NCI-H2107 treated with DMSO at 0.1 percent for 48 hours (cell line): ENCODE results near the gene DAAM2.

Experiments
- DNase-seq: peaks from one replicate; lab custom pipeline; 2025; ENCODE audit not compliant: unreplicated experiment; lab: John Stamatoyannopoulos, UW

DAAM2 gene

GRCh38 chr6:39925191-39925930 lies 133.2 kb downstream of the DAAM2 start:
- DNase-seq: no peak

- no peak for DNase-seq
These were observed 133.7 kb downstream of the DAAM2 start for GRCh38 chr6:39925931-39926290.

- DNase-seq: no peak
These were observed 134.5 kb downstream of the DAAM2 start for GRCh38 chr6:39926668-39927067.

GRCh38 chr6:39927159-39927558 lies 135.0 kb downstream of the DAAM2 start:
- DNase-seq: no peak

- DNase-seq: no peak
These were observed 137.0 kb downstream of the DAAM2 start for GRCh38 chr6:39929039-39929732.

GRCh38 chr6:39929733-39930461 lies 137.7 kb downstream of the DAAM2 start:
- DNase-seq: no peak

- no peak for DNase-seq
These were observed 138.4 kb downstream of the DAAM2 start for GRCh38 chr6:39930540-39930939.

GRCh38 chr6:39931607-39932006 lies 139.4 kb downstream of the DAAM2 start:
- no peak for DNase-seq

GRCh38 chr6:39932386-39932910 lies 140.3 kb downstream of the DAAM2 start:
- no peak for DNase-seq

GRCh38 chr6:39933669-39934130 lies 141.5 kb downstream of the DAAM2 start:
- DNase-seq: no peak

- DNase-seq: no peak
These were observed 142.1 kb downstream of the DAAM2 start, which contains the start of gene MOCS1 for GRCh38 chr6:39934131-39934757. Gene MOCS1 (minus strand): TSS chr6:39934462. CDS start chr6:39934417, 45 bp downstream.

GRCh38 chr6:39935241-39935640 lies 143.1 kb downstream of the DAAM2 start:
- no peak for DNase-seq

GRCh38 chr6:39936857-39937256 lies 144.7 kb downstream of the DAAM2 start:
- DNase-seq: no peak

GRCh38 chr6:39937686-39938333 lies 145.6 kb downstream of the DAAM2 start:
- DNase-seq: peak; percentile 23

- DNase-seq: peak; percentile 61
These were observed 146.8 kb downstream of the DAAM2 start for GRCh38 chr6:39938773-39939654.

GRCh38 chr6:39941138-39941537 lies 149.0 kb downstream of the DAAM2 start:
- no peak for DNase-seq

- DNase-seq: no peak
These were observed 149.6 kb downstream of the DAAM2 start for GRCh38 chr6:39941820-39942219.

GRCh38 chr6:39942903-39943580 lies 150.9 kb downstream of the DAAM2 start:
- no peak for DNase-seq

- no peak for DNase-seq
These were observed 153.4 kb downstream of the DAAM2 start for GRCh38 chr6:39945626-39946025.
